Nephron (organoid): ENCODE measurements around the gene TMEM88.

Source experiments
- H3K27ac Mint-ChIP-seq, 3 experiments: 2 replicates each; pipeline ENCODE4 v1.8.0; 2020; ENCODE audit warnings: mixed read lengths in 3 of 3, mild to moderate bottlenecking in 2 of 3, moderate library complexity in 1 of 3
- H3K27me3 Mint-ChIP-seq: 2 replicates; pipeline ENCODE4 v1.8.0; 2021; ENCODE audit warnings: low read depth, mild to moderate bottlenecking, moderate library complexity, mixed read lengths
- H3K36me3 Mint-ChIP-seq: 2 replicates; pipeline ENCODE4 v1.8.0; 2020; ENCODE audit warnings: low read depth, mixed read lengths
- H3K4me1 Mint-ChIP-seq: 2 replicates; pipeline ENCODE4 v1.8.0; 2020; ENCODE audit warnings: mixed read lengths
- H3K4me3 Mint-ChIP-seq, 3 experiments: 2 replicates each; pipeline ENCODE4 v1.8.0; 2020; ENCODE audit warnings: mild to moderate bottlenecking in 3 of 3, mixed read lengths in 3 of 3, moderate library complexity in 2 of 3
- H3K9me3 Mint-ChIP-seq: 2 replicates; pipeline ENCODE4 v1.8.0; 2020; ENCODE audit warnings: mixed read lengths
- CTCF ChIP-seq, 3 experiments: fragments of 200-600 bp; sonication (generic); IDR thresholded peaks; one replicate each; pipeline ENCODE4 v1.5.0; 2021; ENCODE audit warnings: antibody characterized with exemption in 3 of 3; ENCODE audit not compliant: unreplicated experiment in 3 of 3

TMEM88 gene

GRCh38 chr17:7814969-7815368, 39.9 kb upstream of the TMEM88 start:
- H3K4me1 Mint-ChIP-seq = no peaks in the 10 kb centered on the region
- H3K36me3 Mint-ChIP-seq = no peaks in the 10 kb centered on the region
- no peaks in the 10 kb centered on the region for H3K9me3 Mint-ChIP-seq
- TF ChIP-seq CTCF (IDR thresholded peaks at IDR 0.05; ENCODE audit: unreplicated experiment in 3 of 3) = no peak
- no peak overlapping the region for H3K4me3 Mint-ChIP-seq
- no peak overlapping the region for H3K27ac Mint-ChIP-seq
- H3K27me3 Mint-ChIP-seq = peaks cover 17% of the 10 kb centered on the region

DNA sequence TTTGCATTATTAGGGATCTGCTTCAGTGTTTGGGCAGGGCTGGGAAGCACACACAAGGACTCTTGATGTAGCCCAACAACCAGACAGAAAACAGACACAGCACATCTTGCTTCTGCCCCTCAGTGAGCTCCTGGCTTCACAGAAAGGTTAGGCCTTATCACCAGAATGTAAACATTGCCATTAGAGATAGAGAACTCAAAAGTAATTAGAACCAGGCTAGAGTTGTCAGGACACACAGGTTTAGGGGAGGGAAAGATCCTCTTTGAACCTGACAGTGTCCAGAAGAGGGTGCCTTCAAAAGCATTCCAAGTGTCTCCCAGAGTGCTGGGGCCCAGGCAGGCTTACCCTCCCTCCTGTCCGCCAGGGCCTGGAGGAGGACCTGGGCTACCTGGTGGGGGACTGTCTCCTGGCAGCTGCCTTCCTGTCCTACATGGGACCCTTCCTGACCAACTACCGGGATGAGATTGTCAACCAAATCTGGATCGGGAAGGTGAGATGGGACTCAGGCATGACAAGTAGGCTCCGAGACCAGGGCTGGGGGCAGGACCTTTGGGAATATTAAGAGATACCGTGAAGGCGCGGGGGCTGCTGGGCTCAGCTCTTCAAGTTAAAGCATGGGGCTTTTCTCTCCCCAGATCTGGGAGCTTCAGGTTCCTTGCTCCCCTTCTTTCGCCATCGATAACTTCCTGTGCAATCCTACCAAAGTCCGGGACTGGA, 37.8 kb upstream of the TMEM88 start:
- H3K4me1 Mint-ChIP-seq = no peaks in the 10 kb centered on the region
- H3K4me3 Mint-ChIP-seq = no peak overlapping the region
- H3K9me3 Mint-ChIP-seq = no peaks in the 10 kb centered on the region
- TF ChIP-seq CTCF (IDR thresholded peaks at IDR 0.05; ENCODE audit: unreplicated experiment in 3 of 3) = no peak
- H3K27me3 Mint-ChIP-seq = peaks cover 29% of the 10 kb centered on the region
- no peaks in the 10 kb centered on the region for H3K36me3 Mint-ChIP-seq
- H3K27ac Mint-ChIP-seq = no peak overlapping the region

GRCh38 chr17:7817643-7817964, 37.3 kb upstream of the TMEM88 start:
- Mint-ChIP-seq H3K36me3 (no peaks in the 10 kb centered on the region), H3K9me3 (no peaks in the 10 kb centered on the region), H3K4me3 (no peak overlapping the region), H3K4me1 (no peaks in the 10 kb centered on the region), H3K27me3 (peaks cover 29% of the 10 kb centered on the region), H3K27ac (no peak overlapping the region)
- TF ChIP-seq CTCF (IDR thresholded peaks at IDR 0.05; ENCODE audit: unreplicated experiment in 3 of 3) = no peak

GRCh38 chr17:7818026-7818425, 36.8 kb upstream of the TMEM88 start:
- Mint-ChIP-seq H3K27me3 (peaks cover 29% of the 10 kb centered on the region), H3K27ac (no peak overlapping the region), H3K36me3 (no peaks in the 10 kb centered on the region), H3K4me1 (no peaks in the 10 kb centered on the region), H3K9me3 (no peaks in the 10 kb centered on the region), H3K4me3 (no peak overlapping the region)
- no peak for TF ChIP-seq CTCF (IDR thresholded peaks at IDR 0.05; ENCODE audit: unreplicated experiment in 3 of 3)

DNA sequence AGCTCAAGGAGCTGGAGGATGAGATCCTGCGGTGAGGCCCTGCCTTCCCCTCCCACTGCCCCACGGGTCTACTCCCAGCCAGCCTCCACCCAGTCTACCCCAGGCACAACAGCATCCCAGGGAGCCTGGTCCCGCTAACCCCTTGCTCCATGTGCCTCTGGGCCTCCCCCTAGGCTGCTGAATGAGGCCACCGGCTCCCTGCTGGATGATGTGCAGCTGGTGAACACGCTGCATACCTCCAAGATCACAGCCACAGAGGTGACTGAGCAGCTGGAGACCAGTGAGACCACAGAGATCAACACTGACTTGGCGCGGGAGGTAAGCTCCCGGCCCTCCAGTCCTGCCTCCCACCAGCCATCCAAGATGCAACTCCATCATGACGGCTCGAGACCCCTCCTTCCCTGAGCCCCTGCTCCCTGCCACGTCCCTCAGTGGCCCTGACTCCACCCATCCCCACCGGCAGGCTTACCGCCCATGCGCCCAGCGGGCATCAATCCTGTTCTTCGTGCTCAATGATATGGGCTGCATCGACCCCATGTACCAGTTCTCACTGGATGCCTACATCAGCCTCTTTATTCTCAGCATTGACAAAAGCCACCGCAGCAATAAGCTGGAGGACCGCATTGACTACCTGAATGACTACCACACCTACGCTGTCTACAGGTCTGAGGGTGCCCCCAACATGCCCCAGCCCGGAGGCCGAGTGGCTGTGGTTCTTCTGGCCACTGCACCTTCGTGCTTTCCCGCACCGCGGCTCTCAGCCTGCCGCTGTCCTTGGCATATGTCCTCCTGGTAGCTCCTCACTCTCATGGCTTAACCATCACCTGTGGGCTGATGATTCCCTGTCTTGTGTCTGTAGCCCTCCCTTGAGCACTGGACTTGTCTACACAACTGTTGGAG, 35.9 kb upstream of the TMEM88 start:
- Mint-ChIP-seq H3K4me3 (no peak overlapping the region), H3K9me3 (no peaks in the 10 kb centered on the region), H3K36me3 (no peaks in the 10 kb centered on the region), H3K4me1 (no peaks in the 10 kb centered on the region), H3K27ac (no peak overlapping the region), H3K27me3 (peaks cover 35% of the 10 kb centered on the region)
- TF ChIP-seq CTCF (IDR thresholded peaks at IDR 0.05; ENCODE audit: unreplicated experiment in 3 of 3) = no peak
